T follicular helper cell (primary cell): ENCODE data around the gene GRIN2A.

Experiments
- DNase-seq: peaks from one replicate; pipeline ENCODE4 v3.0.0-alpha.2; 2020; ENCODE audit warnings: low read depth
- total RNA-seq, 2 experiments: gene quantifications; one replicate each; lab custom pipeline; 2026; lab: John Stamatoyannopoulos, UW

The GRIN2A gene
- total RNA-seq, result 0 to 0.09 reads per million in 2 experiments

DNA sequence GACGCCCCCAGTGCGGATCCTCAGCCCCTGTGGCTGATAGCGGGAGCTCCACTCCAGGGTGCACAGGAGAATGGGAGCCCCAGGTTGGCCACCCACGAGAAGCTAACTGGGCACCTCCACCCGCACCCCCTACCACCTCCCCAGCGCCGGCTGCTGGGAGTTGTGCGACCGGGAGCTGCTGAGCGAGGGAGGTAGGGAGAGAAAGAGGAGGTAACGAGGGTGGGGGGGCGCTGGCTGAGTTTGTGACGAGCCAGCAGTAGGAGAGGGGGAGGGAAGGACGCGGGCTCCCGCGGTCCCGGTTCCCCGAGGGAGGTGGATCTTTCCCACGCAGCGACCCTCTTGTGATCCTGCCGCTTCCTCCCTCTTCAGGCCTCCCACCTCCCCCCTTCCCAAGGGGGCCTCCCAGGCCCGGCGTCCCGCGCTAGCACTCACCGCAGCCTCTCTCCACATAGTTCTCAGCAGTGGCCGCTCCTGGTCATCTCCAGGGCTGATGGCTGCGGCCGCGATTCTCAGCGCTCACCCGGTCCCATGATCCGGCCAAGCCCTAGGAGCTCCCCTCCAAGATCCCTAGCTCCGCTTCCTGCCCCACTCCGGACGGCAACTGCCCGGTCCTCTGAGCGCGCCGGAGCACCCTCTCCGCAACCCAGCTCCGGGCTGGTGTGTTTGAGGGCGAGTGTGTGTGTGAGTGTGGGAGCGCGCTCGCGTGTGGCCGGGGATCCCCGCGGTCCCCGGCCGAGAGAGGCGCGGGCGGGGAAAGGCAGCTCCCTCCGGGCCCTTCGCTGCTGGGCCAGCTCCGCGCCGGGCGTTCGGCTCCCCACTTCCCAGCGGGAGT is at the start of gene GRIN2A:
Gene GRIN2A, minus strand, starts transcription at position 207 of the 832 bp plus-strand sequence. CDS start 2,017 bp downstream, outside the sequence.
- DNase-seq, result no peak

GRCh38 chr16:10231563-10231962 is 49.3 kb upstream of the GRIN2A start:
- no peak for DNase-seq

DNA sequence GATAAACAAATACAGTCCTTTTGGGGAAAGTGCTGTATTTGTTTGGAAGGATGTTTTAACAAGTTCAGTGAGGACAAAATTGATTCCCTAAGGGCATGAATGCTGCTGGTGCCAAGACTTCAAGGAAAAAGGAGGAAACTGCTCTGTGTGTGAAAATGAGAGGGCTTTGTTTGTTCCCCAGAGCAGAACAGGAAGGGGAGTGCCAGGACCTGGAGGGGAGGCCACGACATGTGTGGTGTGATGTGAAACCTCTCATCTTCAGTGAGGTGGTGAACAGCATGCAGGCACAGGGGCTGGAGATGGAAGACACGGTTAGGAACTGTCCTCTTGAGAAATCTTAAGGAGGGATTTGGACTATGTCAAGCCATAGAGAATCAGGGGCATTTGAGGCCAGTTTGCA is 46.6 kb upstream of the GRIN2A start:
- DNase-seq, result no peak

GRCh38 chr16:10226987-10227306 is 44.7 kb upstream of the GRIN2A start:
- no peak for DNase-seq

- no peak for DNase-seq
Measured at GRCh38 chr16:10226141-10226986, 44.1 kb upstream of the GRIN2A start.

GRCh38 chr16:10225653-10226052 is 43.4 kb upstream of the GRIN2A start:
- DNase-seq, result no peak

DNA sequence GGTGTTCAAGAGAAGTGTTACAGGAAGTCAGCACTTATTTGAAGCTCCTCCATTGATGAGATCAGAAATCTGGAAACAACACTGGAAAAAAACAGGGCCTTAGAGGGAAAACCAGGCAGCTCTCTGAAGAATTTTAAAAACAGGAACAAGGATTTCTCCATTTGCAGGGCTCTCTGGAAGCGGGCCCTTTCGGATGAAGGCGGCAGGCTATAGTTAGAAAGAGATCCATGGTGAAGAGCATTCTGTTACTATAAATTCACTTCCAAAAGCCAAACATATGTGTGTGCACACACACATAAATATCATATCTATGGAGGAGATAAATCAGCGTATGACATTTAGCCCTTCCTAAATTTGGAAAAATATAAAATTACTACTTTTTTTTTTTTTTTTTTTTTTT is 42.6 kb upstream of the GRIN2A start:
- DNase-seq, result no peak

DNA sequence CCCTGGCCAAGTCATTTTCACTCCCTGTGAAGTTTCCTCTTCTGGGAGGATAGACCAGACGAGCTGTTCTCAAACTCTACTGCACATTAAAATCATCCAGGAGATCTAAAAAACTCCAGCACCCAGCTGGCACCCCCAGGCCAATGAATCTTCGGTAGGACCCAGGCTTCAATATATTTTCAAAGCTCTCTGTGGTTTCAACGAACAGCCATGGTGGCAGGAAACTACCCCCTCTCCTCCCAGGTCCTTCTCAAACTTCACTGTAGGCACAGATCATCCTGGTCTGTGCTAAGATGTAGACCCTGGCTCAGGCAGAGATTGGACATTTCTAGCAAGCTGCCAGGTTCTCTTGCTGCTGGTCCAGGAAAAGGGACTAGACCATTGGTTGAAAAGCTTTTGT is 38.7 kb upstream of the GRIN2A start:
- DNase-seq, result no peak

DNA sequence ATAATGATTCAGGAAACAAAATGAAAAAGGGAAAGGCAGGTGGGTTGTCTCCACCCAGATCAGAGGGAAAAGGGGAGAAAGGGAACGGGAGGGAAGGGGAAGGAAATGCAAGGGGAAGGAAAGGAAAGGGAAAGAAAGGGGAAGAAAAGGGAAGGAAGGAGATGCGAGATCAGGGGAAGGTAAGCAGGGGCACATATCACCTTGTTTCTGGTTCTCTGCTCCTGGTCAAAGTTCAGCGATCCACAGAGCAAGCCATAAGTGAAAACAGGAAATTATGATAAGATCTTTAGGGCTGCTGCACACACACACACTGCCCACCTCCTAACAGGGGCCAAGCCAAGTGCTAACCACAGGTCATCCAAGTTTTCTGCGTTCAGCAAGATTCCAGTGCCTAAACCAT is 37.5 kb upstream of the GRIN2A start:
- DNase-seq, result no peak

DNA sequence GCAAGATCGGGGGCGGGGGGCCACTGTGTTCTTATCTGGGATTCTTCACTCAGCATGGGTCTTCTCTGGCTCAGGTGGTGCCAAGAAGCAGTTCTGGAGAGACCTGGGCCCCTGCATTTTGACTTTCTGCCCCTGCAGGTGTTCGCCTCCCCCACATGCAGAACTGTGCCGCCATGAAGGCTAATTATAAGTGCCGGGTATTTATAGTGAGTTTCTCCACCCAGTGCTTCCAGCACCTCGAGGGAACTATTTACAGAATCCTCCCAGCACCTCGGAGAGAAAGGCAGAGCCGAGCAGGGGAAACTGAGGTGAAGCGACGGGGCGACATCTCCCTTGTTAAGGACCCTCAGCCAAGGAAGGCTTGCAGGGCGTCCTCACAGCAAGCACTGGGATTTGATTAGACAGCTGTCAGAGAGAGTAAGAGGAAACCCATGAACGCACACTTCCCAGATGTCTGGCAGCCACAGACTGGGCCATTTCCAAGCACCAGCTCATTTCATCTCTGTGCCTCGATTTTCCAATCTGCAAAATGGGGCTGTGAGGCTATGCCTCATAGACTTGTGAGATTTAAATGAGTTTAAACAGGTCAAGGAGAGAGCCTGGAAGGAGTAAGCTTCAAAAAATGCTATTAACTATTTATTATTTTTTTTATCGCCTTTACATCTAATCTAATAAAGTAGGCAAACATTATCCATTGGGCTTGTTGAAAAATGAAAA is 36.4 kb upstream of the GRIN2A start:
- no peak for DNase-seq

DNA sequence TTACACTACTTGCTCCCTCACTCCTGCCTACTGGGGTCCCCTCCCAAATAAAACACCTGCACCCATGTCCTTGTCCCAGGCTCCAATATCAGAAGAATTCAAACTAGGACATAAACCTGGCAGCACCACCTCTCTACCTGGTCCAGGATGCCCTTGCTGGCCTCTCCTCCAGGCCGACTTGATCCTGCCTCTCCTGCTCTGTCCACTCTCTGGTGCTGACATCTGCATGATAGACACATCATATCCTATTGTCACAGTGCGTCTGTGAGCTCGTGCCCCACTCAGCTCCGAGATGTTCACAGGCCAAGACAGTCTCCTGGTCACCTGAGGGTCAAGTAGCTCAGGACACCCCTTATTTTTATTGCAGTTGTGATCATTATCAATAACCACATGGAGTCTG is 31.5 kb upstream of the GRIN2A start:
- no peak for DNase-seq

GRCh38 chr16:10210944-10211343 is 28.7 kb upstream of the GRIN2A start:
- DNase-seq, result no peak

GRCh38 chr16:10206865-10207264 is 24.6 kb upstream of the GRIN2A start:
- no peak for DNase-seq

DNA sequence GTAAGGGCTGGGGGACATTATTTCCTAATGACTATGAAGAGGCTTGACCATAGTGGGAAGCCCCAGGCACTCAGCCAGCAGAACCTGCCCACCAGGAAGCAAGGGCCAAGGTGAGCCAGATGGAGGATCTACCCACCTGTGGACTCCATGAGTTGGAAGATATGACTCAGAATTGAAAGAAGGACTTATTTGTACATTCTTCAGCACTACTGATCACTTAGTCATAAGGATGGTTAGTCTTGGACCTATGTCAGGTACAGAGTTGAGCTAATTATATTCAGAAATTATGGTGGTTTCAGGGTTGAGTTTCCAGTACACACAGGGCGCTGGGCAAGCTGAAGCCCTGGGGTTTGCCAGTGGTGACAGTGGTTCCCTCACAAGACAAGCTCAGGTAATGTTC is 24.0 kb upstream of the GRIN2A start:
- DNase-seq, result no peak

DNA sequence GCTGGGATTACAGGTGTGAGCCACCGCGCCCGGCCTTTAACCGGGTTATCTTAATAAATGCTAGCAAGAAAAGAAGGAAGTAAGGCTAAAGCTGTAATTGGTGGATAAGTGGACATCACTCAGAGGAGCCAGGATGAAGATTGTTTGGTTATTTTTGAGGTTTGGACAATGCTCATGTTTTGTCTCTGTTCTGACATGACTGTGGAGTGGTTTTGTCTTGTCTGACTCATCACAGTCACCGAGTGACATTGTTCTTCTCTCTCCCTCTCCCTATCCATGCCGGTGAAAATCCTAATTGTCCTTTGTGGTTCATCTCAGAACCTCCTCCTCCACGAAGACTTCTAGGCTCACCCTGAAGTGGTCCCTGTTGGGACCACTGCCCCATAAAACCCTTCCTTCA is 23.5 kb upstream of the GRIN2A start:
- no peak for DNase-seq

DNA sequence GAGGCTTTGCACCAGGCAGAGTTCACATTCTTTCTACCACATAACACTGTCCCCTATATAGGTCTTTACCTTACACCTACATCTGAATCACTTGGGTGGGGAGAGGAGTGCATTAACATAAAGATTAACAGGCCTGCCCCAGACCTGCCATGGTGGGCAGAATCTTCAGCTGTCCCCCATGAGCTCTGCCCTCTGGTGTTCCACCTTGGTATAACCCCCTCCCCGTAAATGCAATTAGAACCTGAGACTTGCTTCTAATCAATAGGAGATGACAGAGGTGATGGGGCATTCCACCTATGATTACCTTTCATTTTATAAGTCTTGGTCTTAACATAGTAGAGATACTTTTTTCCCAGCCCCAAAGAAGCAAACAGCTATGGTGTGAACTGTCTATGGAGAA is 20.4 kb upstream of the GRIN2A start:
- DNase-seq, result no peak

GRCh38 chr16:10200637-10201586 is 18.7 kb upstream of the GRIN2A start:
- no peak for DNase-seq

DNA sequence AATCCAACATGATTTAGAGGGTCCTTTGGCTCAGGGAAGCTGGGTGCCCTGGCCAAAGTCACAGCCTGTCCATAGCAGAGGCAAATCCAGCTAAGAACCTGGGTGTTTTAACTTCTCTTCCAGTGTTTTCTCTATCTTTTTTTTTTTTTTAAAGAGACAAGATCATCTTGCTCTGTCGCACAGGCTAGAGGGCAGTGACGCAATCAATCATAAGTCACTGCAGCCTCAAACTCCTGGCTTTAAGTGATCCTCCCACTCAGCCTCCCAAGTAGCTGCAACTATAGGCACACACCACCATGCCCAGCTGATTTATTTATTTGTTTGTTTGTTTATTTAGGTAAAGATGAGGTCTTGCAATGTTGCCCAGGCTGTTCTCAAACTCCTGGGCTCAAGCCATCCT is 14.8 kb upstream of the GRIN2A start:
- no peak for DNase-seq

DNA sequence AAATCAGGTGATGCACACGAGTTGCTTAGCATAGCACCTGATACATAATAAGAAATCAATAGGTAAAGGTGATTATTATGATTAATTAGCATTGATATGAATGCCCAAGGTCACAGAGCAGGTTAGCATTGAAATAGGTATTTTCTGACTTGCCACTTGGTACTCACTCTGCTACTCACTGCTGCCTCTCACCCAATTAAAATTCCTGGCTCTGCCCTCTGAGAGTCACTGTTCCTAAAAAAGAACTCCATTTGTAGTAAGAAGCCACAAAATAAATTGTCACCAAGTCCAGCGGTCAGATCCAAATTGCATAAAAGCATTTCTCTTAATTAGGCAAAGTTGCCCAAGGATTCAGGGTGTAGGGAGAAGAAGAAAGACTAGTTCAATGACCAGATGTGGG is 8.9 kb upstream of the GRIN2A start:
- DNase-seq, result no peak

DNA sequence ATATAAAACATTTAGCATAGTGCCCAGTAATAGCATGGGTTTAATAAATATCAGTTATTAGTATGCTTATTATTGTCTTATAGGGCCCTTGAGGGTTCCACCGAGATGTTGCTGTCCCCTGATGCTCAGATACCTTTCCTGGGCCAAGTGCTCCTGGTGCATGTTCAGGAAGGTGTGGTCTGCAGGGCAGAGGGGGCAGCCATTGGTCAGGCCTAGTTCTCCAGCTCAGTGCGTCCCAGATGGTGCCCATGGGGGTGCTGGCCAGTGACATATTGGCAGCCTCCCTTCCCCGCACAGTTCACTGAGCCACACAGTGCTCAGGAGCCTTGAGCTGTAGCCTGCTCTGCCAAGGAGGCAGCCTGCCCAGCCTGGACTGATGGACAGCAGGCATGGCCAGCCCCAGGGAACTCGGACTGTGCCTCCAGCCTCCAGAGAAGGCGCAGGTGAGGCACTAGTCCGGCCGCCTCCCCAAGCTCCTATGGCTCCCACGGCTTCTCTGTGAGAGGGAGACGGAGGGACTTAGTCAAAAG is 7.7 kb upstream of the GRIN2A start:
- DNase-seq, result no peak

- DNase-seq, result no peak
Measured at GRCh38 chr16:10188236-10188635, 6.0 kb upstream of the GRIN2A start.
